DMS53 treated with DMSO at 0.1 percent for 48 hours (cell line): ENCODE measurements around the gene ANKLE1.

Source experiments
- DNase-seq: peaks from one replicate; lab custom pipeline; 2025; ENCODE audit not compliant: unreplicated experiment; lab: John Stamatoyannopoulos, UW

Gene ANKLE1

GRCh38 chr19:17281391-17282304 lies at the start of gene ANKLE1:
TSS of gene ANKLE1 (plus strand) at chr19:17281901. CDS start at chr19:17281921, 20 bp downstream.
- no peak for DNase-seq

- DNase-seq: no peak
Observed at GRCh38 chr19:17232258-17232657, 49.4 kb upstream of the ANKLE1 start.

GRCh38 chr19:17234911-17235299 lies 46.8 kb upstream of the ANKLE1 start:
- DNase-seq: no peak

GRCh38 chr19:17235300-17235970 lies 46.3 kb upstream of the ANKLE1 start:
- DNase-seq: peak; percentile 37

- peak; percentile 36 for DNase-seq
Observed at GRCh38 chr19:17235971-17236777, 45.5 kb upstream of the ANKLE1 start.

GRCh38 chr19:17236811-17237543 lies 44.7 kb upstream of the ANKLE1 start:
- DNase-seq: no peak

GRCh38 chr19:17237747-17238706 lies 43.7 kb upstream of the ANKLE1 start:
- no peak for DNase-seq

- DNase-seq: no peak
Observed at GRCh38 chr19:17240062-17240752, 41.5 kb upstream of the ANKLE1 start.

- DNase-seq: no peak
Observed at GRCh38 chr19:17240826-17241399, 40.8 kb upstream of the ANKLE1 start.

- no peak for DNase-seq
Observed at GRCh38 chr19:17242431-17243208, 39.1 kb upstream of the ANKLE1 start.

- DNase-seq: no peak
Observed at GRCh38 chr19:17243211-17243829, 38.4 kb upstream of the ANKLE1 start.

GRCh38 chr19:17243830-17244617 lies 37.7 kb upstream of the ANKLE1 start:
- DNase-seq: no peak

- DNase-seq: no peak
Observed at GRCh38 chr19:17244618-17245534, 36.8 kb upstream of the ANKLE1 start.

GRCh38 chr19:17245535-17245984 lies 36.1 kb upstream of the ANKLE1 start, which contains the start of gene NR2F6:
TSS of gene NR2F6 (minus strand) at chr19:17245919. CDS start at chr19:17245220, 699 bp downstream.
- DNase-seq: no peak

GRCh38 chr19:17246681-17247425 lies 34.8 kb upstream of the ANKLE1 start:
- no peak for DNase-seq
